Osteoblast (primary cell): ENCODE measurements around the gene GCNT4. TPM values are rescaled to one million over a fixed set of nuclear protein-coding genes. Genes with fewer than 3 reads are reported as not detected.

Source experiments
- DNase-seq: peaks from one replicate; pipeline ENCODE4 v3.0.0; 2011; ENCODE audit warnings: low spot score, mixed read lengths; ENCODE audit not compliant: insufficient read length; ENCODE audit errors: missing footprints
- H2AFZ ChIP-seq: 2 replicates; pipeline ENCODE4 v1.6.0; 2011; ENCODE audit warnings: mild to moderate bottlenecking, low read length
- H3K27ac ChIP-seq: 2 replicates; pipeline ENCODE4 v1.5.1; 2011; ENCODE audit warnings: mild to moderate bottlenecking, low read depth, low read length, moderate library complexity
- H3K27me3 ChIP-seq: 2 replicates; pipeline ENCODE4 v1.6.0; 2012; ENCODE audit warnings: mild to moderate bottlenecking, control low read depth, inconsistent platforms, low read length, moderate library complexity; ENCODE audit not compliant: insufficient read depth
- H3K36me3 ChIP-seq: 2 replicates; pipeline ENCODE4 v1.5.1; 2011; ENCODE audit warnings: mild to moderate bottlenecking, low read length, control low read depth, moderate library complexity; ENCODE audit not compliant: insufficient read depth
- H3K4me1 ChIP-seq: 2 replicates; pipeline ENCODE4 v1.5.1; 2011; ENCODE audit warnings: mild to moderate bottlenecking, low read length, control low read depth, moderate library complexity; ENCODE audit not compliant: insufficient read depth
- H3K4me2 ChIP-seq: 2 replicates; pipeline ENCODE4 v1.6.0; 2011; ENCODE audit warnings: mild to moderate bottlenecking, low read length; ENCODE audit not compliant: insufficient read depth
- H3K4me3 ChIP-seq: fragments of 200-600 bp; sonication (generic); 3 replicates; pipeline ENCODE4 v1.5.1; 2012; ENCODE audit warnings: mild to moderate bottlenecking, low read length, inconsistent platforms; ENCODE audit not compliant: insufficient read depth
- H3K79me2 ChIP-seq: 2 replicates; pipeline ENCODE4 v1.6.0; 2012; ENCODE audit warnings: mild to moderate bottlenecking, low read length, control low read depth, inconsistent platforms; ENCODE audit not compliant: insufficient read depth
- H3K9me3 ChIP-seq: 2 replicates; pipeline ENCODE4 v1.5.1; 2011; ENCODE audit warnings: low read depth, low read length, control low read depth
- H4K20me1 ChIP-seq: 2 replicates; pipeline ENCODE4 v1.6.0; 2012; ENCODE audit warnings: mild to moderate bottlenecking, low read length, control low read depth; ENCODE audit not compliant: insufficient read depth
- total RNA-seq: library from RNA; depleted of rRNA; stranded (reverse); fragments of >200 nt; gene quantifications from 2 replicates; pipeline ENCODE4 v1.2.3, GENCODE V29; 2012
- TF ChIP-seq, protein P1 (sequence below): IDR thresholded peaks from 2 replicates; pipeline ENCODE4 v1.5.1; 2011; ENCODE audit warnings: mild to moderate bottlenecking, low read depth, low read length, moderate library complexity; ENCODE audit errors: extremely low read depth

The GCNT4 gene
- total RNA-seq, 1 donor, result 2.5 TPM

DNA sequence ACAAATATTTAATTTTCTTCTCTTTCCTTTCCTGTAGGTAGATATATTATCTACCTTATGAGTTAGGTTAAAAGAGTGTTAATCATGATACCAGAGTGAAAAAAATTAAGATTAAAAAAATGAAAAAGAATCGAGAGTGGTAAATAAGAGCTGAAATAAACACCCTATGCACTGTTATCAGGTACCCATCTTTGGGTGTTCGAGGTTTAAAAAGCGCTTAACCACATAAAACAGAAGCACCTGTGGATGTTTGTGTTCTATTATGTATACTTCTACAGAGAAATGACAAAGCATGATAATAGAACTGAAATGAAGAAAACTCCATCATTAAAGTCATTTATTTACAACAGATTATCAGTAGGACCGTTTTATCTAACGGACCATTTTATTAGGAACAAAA lies 25.7 kb upstream of the GCNT4 start:
- Histone ChIP-seq H4K20me1 (no peaks in the 10 kb centered on the region), H3K4me1 (no peaks in the 10 kb centered on the region), H2AFZ (no peak overlapping the region), H3K79me2 (no peaks in the 10 kb centered on the region), H3K9me3 (no peaks in the 10 kb centered on the region), H3K27me3 (no peaks in the 10 kb centered on the region), H3K27ac (no peak overlapping the region), H3K36me3 (no peaks in the 10 kb centered on the region), H3K4me3 (no peak overlapping the region), H3K4me2 (no peak overlapping the region)
- TF ChIP-seq, protein P1, sequence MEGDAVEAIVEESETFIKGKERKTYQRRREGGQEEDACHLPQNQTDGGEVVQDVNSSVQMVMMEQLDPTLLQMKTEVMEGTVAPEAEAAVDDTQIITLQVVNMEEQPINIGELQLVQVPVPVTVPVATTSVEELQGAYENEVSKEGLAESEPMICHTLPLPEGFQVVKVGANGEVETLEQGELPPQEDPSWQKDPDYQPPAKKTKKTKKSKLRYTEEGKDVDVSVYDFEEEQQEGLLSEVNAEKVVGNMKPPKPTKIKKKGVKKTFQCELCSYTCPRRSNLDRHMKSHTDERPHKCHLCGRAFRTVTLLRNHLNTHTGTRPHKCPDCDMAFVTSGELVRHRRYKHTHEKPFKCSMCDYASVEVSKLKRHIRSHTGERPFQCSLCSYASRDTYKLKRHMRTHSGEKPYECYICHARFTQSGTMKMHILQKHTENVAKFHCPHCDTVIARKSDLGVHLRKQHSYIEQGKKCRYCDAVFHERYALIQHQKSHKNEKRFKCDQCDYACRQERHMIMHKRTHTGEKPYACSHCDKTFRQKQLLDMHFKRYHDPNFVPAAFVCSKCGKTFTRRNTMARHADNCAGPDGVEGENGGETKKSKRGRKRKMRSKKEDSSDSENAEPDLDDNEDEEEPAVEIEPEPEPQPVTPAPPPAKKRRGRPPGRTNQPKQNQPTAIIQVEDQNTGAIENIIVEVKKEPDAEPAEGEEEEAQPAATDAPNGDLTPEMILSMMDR, result no peak
- DNase-seq, result no peak

DNA sequence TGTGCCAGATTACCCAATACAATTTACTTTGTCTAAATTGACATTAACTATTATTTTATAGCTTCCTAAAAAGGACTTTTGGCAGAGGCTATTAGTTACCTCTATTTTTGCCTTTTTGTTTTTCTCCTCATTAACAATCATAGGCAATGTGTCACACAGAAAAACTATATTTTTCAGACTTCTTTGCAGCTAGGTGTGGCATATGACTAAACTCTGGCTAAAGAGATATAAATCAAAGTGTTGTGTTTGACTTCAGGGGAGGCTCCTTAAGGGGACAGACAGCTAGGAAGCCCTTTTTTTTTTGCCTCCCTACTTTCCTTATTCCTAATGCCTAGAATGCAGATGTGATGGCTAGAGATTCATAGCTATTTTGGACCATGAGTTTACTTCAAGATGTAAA lies 19.7 kb upstream of the GCNT4 start:
- H2AFZ ChIP-seq, result no peak overlapping the region
- TF ChIP-seq, protein P1, result no peak
- H4K20me1 ChIP-seq, result no peaks in the 10 kb centered on the region
- no peak overlapping the region for H3K27ac ChIP-seq
- no peaks in the 10 kb centered on the region for H3K79me2 ChIP-seq
- H3K4me1 ChIP-seq, result no peaks in the 10 kb centered on the region
- H3K36me3 ChIP-seq, result no peaks in the 10 kb centered on the region
- DNase-seq, result no peak
- no peaks in the 10 kb centered on the region for H3K27me3 ChIP-seq
- H3K4me2 ChIP-seq, result no peak overlapping the region
- H3K9me3 ChIP-seq, result no peaks in the 10 kb centered on the region
- H3K4me3 ChIP-seq, result no peak overlapping the region

DNA sequence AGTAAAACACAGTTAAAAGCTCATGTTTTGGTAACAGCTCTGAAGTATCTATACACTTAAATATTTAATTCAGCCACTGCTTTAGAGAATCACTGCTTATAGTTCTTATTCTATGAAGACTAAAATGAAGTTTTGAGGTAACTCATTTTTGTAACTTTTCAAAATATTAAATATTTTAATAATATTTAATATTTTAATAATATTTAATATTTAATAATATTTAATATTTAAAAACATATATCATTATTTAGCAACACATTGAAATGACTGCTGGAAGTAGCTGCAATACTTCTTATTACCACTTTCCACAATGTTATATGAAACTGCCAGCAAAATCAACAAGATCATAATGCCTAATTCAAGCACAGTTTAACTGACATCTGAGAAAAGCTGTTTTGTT lies 18.7 kb upstream of the GCNT4 start:
- Histone ChIP-seq H2AFZ (no peak overlapping the region), H3K4me2 (no peak overlapping the region)

DNA sequence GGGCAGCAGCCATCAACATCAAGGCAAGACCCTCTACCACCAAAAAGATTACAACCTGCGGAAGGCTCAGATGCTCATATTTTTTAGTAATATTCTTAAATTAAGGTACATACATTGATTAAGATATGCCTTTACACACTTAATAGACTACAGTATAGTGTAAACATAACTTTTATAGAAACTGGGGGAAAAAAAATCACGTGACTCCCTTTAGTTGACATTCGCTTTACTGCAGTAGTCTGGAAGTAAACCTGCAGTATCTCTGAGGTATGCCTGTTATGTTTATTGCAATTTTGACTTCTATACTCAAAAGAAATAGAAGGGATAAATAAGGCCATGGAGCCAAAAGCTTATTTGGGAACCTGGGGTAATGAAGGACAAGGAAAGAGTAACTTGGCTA lies 15.1 kb upstream of the GCNT4 start:
- Histone ChIP-seq H2AFZ (no peak overlapping the region), H3K27ac (no peak overlapping the region), H3K79me2 (no peaks in the 10 kb centered on the region), H3K4me3 (no peak overlapping the region), H3K27me3 (no peaks in the 10 kb centered on the region), H3K4me2 (no peak overlapping the region), H4K20me1 (no peaks in the 10 kb centered on the region), H3K9me3 (no peaks in the 10 kb centered on the region), H3K4me1 (no peaks in the 10 kb centered on the region), H3K36me3 (no peaks in the 10 kb centered on the region)
- TF ChIP-seq, protein P1, result no peak
- no peak for DNase-seq

More for the DNA sequence above, 18.7 kb upstream of the GCNT4 start:
- H3K36me3 ChIP-seq, result no peaks in the 10 kb centered on the region
- TF ChIP-seq, protein P1, result no peak
- no peaks in the 10 kb centered on the region for H4K20me1 ChIP-seq
- no peak for DNase-seq
- no peaks in the 10 kb centered on the region for H3K79me2 ChIP-seq
- no peak overlapping the region for H3K4me3 ChIP-seq
- no peak overlapping the region for H3K27ac ChIP-seq
- no peaks in the 10 kb centered on the region for H3K4me1 ChIP-seq
- H3K9me3 ChIP-seq, result no peaks in the 10 kb centered on the region
- H3K27me3 ChIP-seq, result no peaks in the 10 kb centered on the region
